A549 (cell line): Measurements from ENCODE around the gene ASIC2. TPM values are rescaled to one million over a fixed set of nuclear protein-coding genes. Genes with fewer than 3 reads are reported as not detected.

ENCODE experiments used
- ATAC-seq, 2 experiments: fragments of 200-7000 bp in 1 of 2; fragments of >200 bp in 1 of 2; cut with Nextera tagmentation in 1 of 2; cut with Tn5 transposase in 1 of 2; 3 replicates each; pipeline versions ENCODE4 v1.8.0 to v1.9.1; 2018 to 2020; ENCODE audit warnings: mild to moderate bottlenecking in 1 of 2, moderate library complexity in 1 of 2
- CTCF ChIA-PET: fragments of 300-600 bp; sonication (Branson Sonifier 250); formaldehyde crosslinking; extraction: SDS; loops from one replicate; lab custom pipeline; 2021; ENCODE audit warnings: antibody characterized with exemption, inconsistent platforms; lab: Yijun Ruan, JAX
- POLR2A ChIA-PET: fragments of 350-600 bp; formaldehyde crosslinking; extraction: SDS; loops from one replicate; lab custom pipeline; 2021; ENCODE audit warnings: antibody characterized with exemption, inconsistent platforms; lab: Yijun Ruan, JAX
- DNase-seq, 2 experiments: peaks; one replicate each; pipeline versions ENCODE4 v3.0.0 to v3.0.0-alpha.2; 2011 to 2016; ENCODE audit warnings: low read depth in 1 of 2, low spot score in 1 of 2
- FAIRE-seq: peaks from 2 replicates; lab custom pipeline; 2011; peaks lifted over from hg19 to GRCh38; lab: Jason Lieb, UNC
- H3K27ac ChIP-seq, 2 experiments: fragments of >200 bp; sonication (Bioruptor Twin); formaldehyde crosslinking; 3 replicates each; pipeline ENCODE4 v1.5.1; 2016 to 2017
- H3K4me1 ChIP-seq: fragments of >200 bp; sonication (Bioruptor Twin); formaldehyde crosslinking; 3 replicates; pipeline ENCODE4 v1.6.1; 2016
- H3K4me2 ChIP-seq: fragments of >200 bp; sonication (Bioruptor Twin); formaldehyde crosslinking; 3 replicates; pipeline ENCODE4 v1.6.1; 2016
- H3K4me3 ChIP-seq: fragments of >200 bp; sonication (Bioruptor Twin); formaldehyde crosslinking; 3 replicates; pipeline ENCODE4 v1.5.1; 2016
- H3K9me3 ChIP-seq: fragments of >200 bp; sonication (Bioruptor Twin); formaldehyde crosslinking; 3 replicates; pipeline ENCODE4 v1.6.1; 2016
- CBX8 ChIP-seq: fragments of 200-600 bp; sonication (generic); IDR thresholded peaks from 2 replicates; pipeline ENCODE4 v1.6.1; 2016
- CEBPB ChIP-seq, 2 experiments: fragments of >200 bp in 1 of 2; sonication (Bioruptor Twin) in 1 of 2; formaldehyde crosslinking in 1 of 2; IDR thresholded peaks; 2 replicates each; pipeline ENCODE4 v1.6.1; 2012 to 2016
- CHD2 ChIP-seq: fragments of 150-350 bp; IDR thresholded peaks from 2 replicates; pipeline ENCODE4 v1.6.1; 2014; ENCODE audit warnings: low read length; ENCODE audit not compliant: partially characterized antibody
- CHD4 ChIP-seq: fragments of 200-600 bp; sonication (generic); IDR thresholded peaks from 2 replicates; pipeline ENCODE4 v1.6.1; 2016; ENCODE audit warnings: antibody characterized with exemption, mild to moderate bottlenecking, borderline replicate concordance
- EP300 ChIP-seq, 2 experiments: fragments of >200 bp; sonication (Bioruptor Twin); formaldehyde crosslinking; IDR thresholded peaks; 2 replicates in 1 of 2; 3 replicates in 1 of 2; pipeline ENCODE4 v1.6.1; 2016 to 2017
- FOSB ChIP-seq: fragments of 250-450 bp; sonication (Bioruptor Pico); IDR thresholded peaks from 2 replicates; pipeline ENCODE4 v1.5.0; 2020; ENCODE audit warnings: mild to moderate bottlenecking, moderate library complexity
- FOSL2 ChIP-seq, 2 experiments: fragments of 450-650 bp in 1 of 2; fragments of >200 bp in 1 of 2; sonication (Bioruptor Twin) in 1 of 2; formaldehyde crosslinking; IDR thresholded peaks; 2 replicates each; pipeline versions ENCODE4 v1.5.0 to v1.6.1; 2016 to 2020; ENCODE audit warnings: mild to moderate bottlenecking in 1 of 2, moderate library complexity in 1 of 2
- FOXS1 ChIP-seq: fragments of 250-450 bp; sonication (Bioruptor Pico); IDR thresholded peaks from 2 replicates; pipeline ENCODE4 v1.5.0; 2020; ENCODE audit warnings: mild to moderate bottlenecking, moderate library complexity
- JUN ChIP-seq, 2 experiments: fragments of >200 bp; sonication (Bioruptor Twin); formaldehyde crosslinking; IDR thresholded peaks; 2 replicates in 1 of 2; 3 replicates in 1 of 2; pipeline ENCODE4 v1.6.1; 2016 to 2017
- JUNB ChIP-seq: fragments of >200 bp; sonication (Bioruptor Twin); formaldehyde crosslinking; IDR thresholded peaks from 2 replicates; pipeline ENCODE4 v1.6.1; 2016
- KDM1A ChIP-seq: fragments of 200-600 bp; sonication (generic); IDR thresholded peaks from 2 replicates; pipeline ENCODE4 v1.6.1; 2016; ENCODE audit warnings: low read depth, mild to moderate bottlenecking
- MAZ ChIP-seq: fragments of 150-350 bp; IDR thresholded peaks from 2 replicates; pipeline ENCODE4 v1.6.1; 2014; ENCODE audit warnings: antibody characterized with exemption, low read depth, low read length, borderline replicate concordance
- NFE2L2 ChIP-seq: fragments of 150-350 bp; conservative IDR thresholded peaks from 2 replicates; pipeline ENCODE4 v1.6.1; 2014; ENCODE audit warnings: low read length
- NR3C1 ChIP-seq: fragments of >200 bp; sonication (Bioruptor Twin); formaldehyde crosslinking; IDR thresholded peaks from 3 replicates; pipeline ENCODE4 v1.6.1; 2017
- POLR2AphosphoS2 ChIP-seq: conservative IDR thresholded peaks from 2 replicates; pipeline ENCODE4 v1.6.1; 2012; ENCODE audit warnings: low read length, improper control_type of control experiment, inconsistent platforms
- RCOR1 ChIP-seq: fragments of 150-350 bp; IDR thresholded peaks from 2 replicates; pipeline ENCODE4 v1.6.1; 2014; ENCODE audit warnings: antibody characterized with exemption, low read length, low read depth
- RFX5 ChIP-seq: fragments of 450-650 bp; IDR thresholded peaks from 2 replicates; pipeline ENCODE4 v1.7.1; 2014; ENCODE audit warnings: antibody characterized with exemption, mild to moderate bottlenecking, moderate library complexity
- ZC3H11A ChIP-seq: fragments of 450-650 bp; IDR thresholded peaks from 2 replicates; pipeline ENCODE4 v1.6.1; 2014; ENCODE audit warnings: antibody characterized with exemption, mild to moderate bottlenecking
- ZFP36 ChIP-seq: fragments of 450-650 bp; IDR thresholded peaks from 2 replicates; pipeline ENCODE4 v1.6.1; 2014; ENCODE audit warnings: borderline replicate concordance; ENCODE audit not compliant: partially characterized antibody
- WGBS: methylation state at CpG from one replicate; pipeline ENCODE4 v1.1.6; 2017; ENCODE audit errors: missing lambda C conversion rate; 5-methylcytosine and 5-hydroxymethylcytosine counted together
- polyA plus RNA-seq, 4 experiments: library from polyadenylated mRNA; depleted of rRNA in 3 of 4; stranded (reverse); fragments of >200 nt; fragmentation: RNase III in 1 of 4; extraction: RNeasy Plus Mini Kit Qiagen cat#74134 plus additional on column Dnase treatment in 1 of 4; gene quantifications; 2 replicates in 3 of 4; 3 replicates in 1 of 4; pipeline ENCODE4 v1.2.3, GENCODE V29; 2011 to 2017
- TF ChIP-seq, protein P1 (sequence below): fragments of >200 bp; sonication (Bioruptor Twin); formaldehyde crosslinking; IDR thresholded peaks from 2 replicates; pipeline ENCODE4 v1.6.1; 2016
- TF ChIP-seq, protein P2 (sequence below): fragments of 200-600 bp; sonication (generic); IDR thresholded peaks from 2 replicates; pipeline ENCODE4 v1.6.1; 2016; ENCODE audit warnings: antibody characterized with exemption, mild to moderate bottlenecking, moderate library complexity
- TF ChIP-seq, protein P3 (sequence below): IDR thresholded peaks from 2 replicates; pipeline ENCODE4 v1.6.1; 2012

ASIC2 gene
- polyA plus RNA-seq, 2 of the 4 experiments (the other 2 are of a cell fraction), result 1.5 to 1.9 TPM

DNA sequence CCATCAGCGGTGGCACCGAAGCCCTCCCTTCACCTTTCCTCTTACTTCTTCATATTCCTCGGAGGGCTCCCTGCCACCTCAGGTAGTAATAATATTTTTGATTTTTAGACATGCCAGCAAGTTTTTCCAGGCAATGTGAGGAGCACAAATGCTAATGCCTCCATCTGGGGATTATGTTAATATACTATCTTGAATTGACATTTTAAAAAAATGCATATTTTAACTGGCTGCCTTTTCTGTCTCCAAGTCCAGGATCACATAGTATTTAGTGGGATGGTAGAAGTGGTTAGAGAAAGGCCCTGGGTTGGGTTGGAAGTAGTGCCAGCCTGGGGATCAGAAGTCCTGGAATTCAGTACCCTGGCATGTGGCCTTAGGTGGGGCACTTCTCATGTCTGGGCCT, 154.5 kb downstream of the ASIC2 start:
- CTCF ChIA-PET, result interaction anchor here (2.2 kb wide), 1 partner anchor 8 kb away, joined by 7 read pairs; no protein-coding TSS in a partner anchor
- FAIRE-seq, result no peak
- H3K27ac ChIP-seq, result no peak overlapping the region
- no peak for ATAC-seq
- DNase-seq, result no peak
- no peaks in the 10 kb centered on the region for H3K4me1 ChIP-seq
- WGBS, result 55% methylated on average over 3 of the region's 3 CpGs
- POLR2A ChIA-PET, result no interaction called here
- H3K4me2 ChIP-seq, result no peak overlapping the region
- no peaks in the 10 kb centered on the region for H3K9me3 ChIP-seq
- no peak overlapping the region for H3K4me3 ChIP-seq
- TF ChIP-seq RFX5 (no peak), NFE2L2 (no peak), CBX8 (no peak), JUN (IDR thresholded peaks at IDR 0.05) (no peak), ZC3H11A (no peak), NR3C1 (no peak), MAZ (no peak), JUNB (no peak)
- TF ChIP-seq, protein P1, sequence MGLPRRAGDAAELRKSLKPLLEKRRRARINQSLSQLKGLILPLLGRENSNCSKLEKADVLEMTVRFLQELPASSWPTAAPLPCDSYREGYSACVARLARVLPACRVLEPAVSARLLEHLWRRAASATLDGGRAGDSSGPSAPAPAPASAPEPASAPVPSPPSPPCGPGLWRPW, result no peak
- TF ChIP-seq, protein P2, sequence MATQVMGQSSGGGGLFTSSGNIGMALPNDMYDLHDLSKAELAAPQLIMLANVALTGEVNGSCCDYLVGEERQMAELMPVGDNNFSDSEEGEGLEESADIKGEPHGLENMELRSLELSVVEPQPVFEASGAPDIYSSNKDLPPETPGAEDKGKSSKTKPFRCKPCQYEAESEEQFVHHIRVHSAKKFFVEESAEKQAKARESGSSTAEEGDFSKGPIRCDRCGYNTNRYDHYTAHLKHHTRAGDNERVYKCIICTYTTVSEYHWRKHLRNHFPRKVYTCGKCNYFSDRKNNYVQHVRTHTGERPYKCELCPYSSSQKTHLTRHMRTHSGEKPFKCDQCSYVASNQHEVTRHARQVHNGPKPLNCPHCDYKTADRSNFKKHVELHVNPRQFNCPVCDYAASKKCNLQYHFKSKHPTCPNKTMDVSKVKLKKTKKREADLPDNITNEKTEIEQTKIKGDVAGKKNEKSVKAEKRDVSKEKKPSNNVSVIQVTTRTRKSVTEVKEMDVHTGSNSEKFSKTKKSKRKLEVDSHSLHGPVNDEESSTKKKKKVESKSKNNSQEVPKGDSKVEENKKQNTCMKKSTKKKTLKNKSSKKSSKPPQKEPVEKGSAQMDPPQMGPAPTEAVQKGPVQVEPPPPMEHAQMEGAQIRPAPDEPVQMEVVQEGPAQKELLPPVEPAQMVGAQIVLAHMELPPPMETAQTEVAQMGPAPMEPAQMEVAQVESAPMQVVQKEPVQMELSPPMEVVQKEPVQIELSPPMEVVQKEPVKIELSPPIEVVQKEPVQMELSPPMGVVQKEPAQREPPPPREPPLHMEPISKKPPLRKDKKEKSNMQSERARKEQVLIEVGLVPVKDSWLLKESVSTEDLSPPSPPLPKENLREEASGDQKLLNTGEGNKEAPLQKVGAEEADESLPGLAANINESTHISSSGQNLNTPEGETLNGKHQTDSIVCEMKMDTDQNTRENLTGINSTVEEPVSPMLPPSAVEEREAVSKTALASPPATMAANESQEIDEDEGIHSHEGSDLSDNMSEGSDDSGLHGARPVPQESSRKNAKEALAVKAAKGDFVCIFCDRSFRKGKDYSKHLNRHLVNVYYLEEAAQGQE, result no peak
- TF ChIP-seq, all 56 proteins: peak for 0

DNA sequence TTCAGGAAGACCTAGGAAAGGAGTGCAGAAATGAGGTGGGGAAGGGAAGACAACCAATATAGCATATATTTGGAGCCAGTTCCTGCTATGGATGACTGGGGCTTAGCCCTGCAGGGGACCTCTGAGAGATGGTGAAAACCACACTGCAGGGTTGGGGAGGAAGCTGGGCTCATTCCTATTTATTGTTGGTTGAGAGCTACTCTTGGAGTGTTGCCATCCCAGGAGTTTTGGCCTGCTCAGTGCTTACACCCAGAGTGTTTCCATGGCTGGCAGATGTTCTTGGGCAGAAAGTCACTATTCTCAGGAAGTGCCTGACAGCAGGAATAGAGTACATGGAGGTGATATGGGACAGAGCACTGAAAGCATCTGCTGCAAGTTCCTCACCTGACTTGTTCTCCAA, 155.7 kb downstream of the ASIC2 start:
- no peak for FAIRE-seq
- TF ChIP-seq, protein P1, result no peak
- no peak for TF ChIP-seq CHD2
- no peak for TF ChIP-seq ZFP36
- TF ChIP-seq, all 56 proteins: peak for 0
- ATAC-seq (no peak), DNase-seq (no peak)
- Histone ChIP-seq H3K4me2 (no peak overlapping the region), H3K4me3 (no peak overlapping the region), H3K27ac (no peak overlapping the region), H3K4me1 (no peaks in the 10 kb centered on the region), H3K9me3 (no peaks in the 10 kb centered on the region)
- ChIA-PET POLR2A (no interaction called here), CTCF (no interaction called here)

DNA sequence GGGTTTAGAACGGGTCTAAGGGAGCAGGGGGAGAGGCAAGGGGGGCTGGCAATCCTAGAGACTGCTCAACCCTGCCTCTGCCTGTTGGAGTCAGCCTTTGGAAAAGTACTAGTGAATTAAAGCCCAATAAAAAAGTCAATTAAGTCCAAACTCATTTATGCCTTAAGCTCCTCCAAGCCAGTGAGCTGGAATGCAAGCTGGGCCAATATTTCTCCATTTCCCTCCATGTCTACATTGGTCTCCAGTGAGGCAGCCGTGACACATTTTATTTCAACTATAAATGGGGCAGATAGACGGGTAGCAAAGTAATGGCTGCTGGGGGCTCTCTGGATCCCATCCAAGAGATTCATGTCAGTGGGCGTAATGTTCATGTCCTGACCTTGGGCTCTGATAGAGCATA, 157.4 kb downstream of the ASIC2 start:
- Histone ChIP-seq H3K4me1 (no peaks in the 10 kb centered on the region), H3K4me3 (no peak overlapping the region), H3K4me2 (no peak overlapping the region), H3K27ac (no peak overlapping the region), H3K9me3 (no peaks in the 10 kb centered on the region)
- ATAC-seq, result no peak
- CTCF ChIA-PET, result interaction anchor here (1.2 to 2.2 kb wide), 2 partner anchors 139 to 157 kb away, joined by 3 to 8 read pairs; partner anchors contain the start of gene ASIC2
- 52% methylated on average over 4 of the region's 4 CpGs for WGBS
- FAIRE-seq, result no peak
- POLR2A ChIA-PET, result no interaction called here
- no peak for DNase-seq
- no peak for TF ChIP-seq EP300 (IDR thresholded peaks at IDR 0.05)
- TF ChIP-seq, protein P3, sequence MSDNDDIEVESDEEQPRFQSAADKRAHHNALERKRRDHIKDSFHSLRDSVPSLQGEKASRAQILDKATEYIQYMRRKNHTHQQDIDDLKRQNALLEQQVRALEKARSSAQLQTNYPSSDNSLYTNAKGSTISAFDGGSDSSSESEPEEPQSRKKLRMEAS, result no peak
- TF ChIP-seq, protein P1, result no peak
- no peak for TF ChIP-seq CEBPB (IDR thresholded peaks at IDR 0.05)
- TF ChIP-seq FOXS1, result no peak
- no peak for TF ChIP-seq CHD4
- no peak for TF ChIP-seq KDM1A
- no peak for TF ChIP-seq POLR2AphosphoS2
- no peak for TF ChIP-seq RCOR1
- no peak for TF ChIP-seq FOSB (CRISPR knock-in tag)
- TF ChIP-seq FOSL2 (IDR thresholded peaks at IDR 0.05), result no peak
- no peak for TF ChIP-seq FOSL2 (CRISPR knock-in tag; IDR thresholded peaks at IDR 0.05)
